Natural killer cell (primary cell): ENCODE data around the gene IFITM10. TPM values are rescaled to one million over a fixed set of nuclear protein-coding genes. Genes with fewer than 3 reads are reported as not detected.

Experiments
- ATAC-seq, 3 donors: fragments of 150-1000 bp in 2 of 3; fragments of 200-7000 bp in 1 of 3; cut with Tn5 transposase; 1 replicate in 1 of 3; 2 replicates in 2 of 3; pipeline ENCODE4 v1.10.0; 2021; ENCODE audit warnings: mild to moderate bottlenecking in 2 of 3, moderate library complexity in 2 of 3
- DNase-seq, 2 donors: peaks; one replicate each; pipeline versions ENCODE4 v3.0.0 to v3.0.0-alpha.2; 2013 to 2021; ENCODE audit warnings: mixed read lengths in 1 of 2
- H3K27ac ChIP-seq: one replicate; pipeline ENCODE4 v1.5.1; 2013; ENCODE audit warnings: mild to moderate bottlenecking, low read length
- H3K27me3 ChIP-seq: one replicate; pipeline ENCODE4 v1.6.1; 2013; ENCODE audit warnings: low read length; ENCODE audit not compliant: control insufficient read depth, insufficient read depth
- H3K36me3 ChIP-seq: one replicate; pipeline ENCODE4 v1.6.1; 2013; ENCODE audit warnings: low read length; ENCODE audit not compliant: control insufficient read depth, insufficient read depth
- H3K4me1 ChIP-seq: one replicate; pipeline ENCODE4 v1.6.1; 2013; ENCODE audit warnings: low read length; ENCODE audit not compliant: control insufficient read depth, insufficient read depth
- H3K4me3 ChIP-seq: one replicate; pipeline ENCODE4 v1.5.1; 2013; ENCODE audit warnings: low read length
- H3K9me3 ChIP-seq: one replicate; pipeline ENCODE4 v1.6.1; 2013; ENCODE audit warnings: low read length; ENCODE audit not compliant: control insufficient read depth, insufficient read depth
- H3K27ac Mint-ChIP-seq, 2 donors: one replicate each; pipeline ENCODE4 v1.8.0; 2022; ENCODE audit warnings: mild to moderate bottlenecking in 2 of 2, mixed read lengths in 2 of 2, moderate library complexity in 1 of 2
- H3K27me3 Mint-ChIP-seq, 2 donors: one replicate each; pipeline ENCODE4 v1.8.0; 2022; ENCODE audit warnings: low read depth in 2 of 2, mixed read lengths in 2 of 2
- H3K36me3 Mint-ChIP-seq: one replicate; pipeline ENCODE4 v1.8.0; 2022; ENCODE audit warnings: mixed read lengths
- H3K4me1 Mint-ChIP-seq, 2 donors: one replicate each; pipeline ENCODE4 v1.8.0; 2022; ENCODE audit warnings: mixed read lengths in 2 of 2
- H3K4me3 Mint-ChIP-seq: one replicate; pipeline ENCODE4 v1.8.0; 2022; ENCODE audit warnings: mild to moderate bottlenecking, moderate library complexity, mixed read lengths
- H3K9me3 Mint-ChIP-seq, 2 donors: one replicate each; pipeline ENCODE4 v1.8.0; 2022; ENCODE audit warnings: mixed read lengths in 2 of 2
- CTCF ChIP-seq: fragments of 200-600 bp; IDR thresholded peaks from one replicate; pipeline ENCODE4 v1.8.0; 2022; ENCODE audit warnings: antibody characterized with exemption
- WGBS: methylation state at CpG from one replicate; pipeline ENCODE4 v1.1.7; 2013; ENCODE audit warnings: missing lambda C conversion rate; ENCODE audit not compliant: insufficient coverage; 5-methylcytosine and 5-hydroxymethylcytosine counted together
- intact Hi-C: fragments of 100-400 bp; cut with micrococcal nuclease; formaldehyde crosslinking; loops from one replicate; pipeline ENCODE4 v1.14.2; 2022
- total RNA-seq, 4 donors: library from RNA; stranded (reverse); fragments of 120-200 nt in 1 of 4; gene quantifications; one replicate each; pipeline versions ENCODE4 v1.2.3 to v1.2.4, GENCODE V29; 2013 to 2022

The IFITM10 gene
- total RNA-seq, 3 donors from 2014 or later (not counting 1 experiment from before 2014, with no cell fraction given) = 5.5 to 8.1 (median 6.5) TPM

GRCh38 chr11:1780700-1781592 is 30.6 kb upstream of the IFITM10 start:
- no peaks in the 10 kb centered on the region for H3K27me3 Mint-ChIP-seq
- 48% methylated on average over 25 of the region's 25 CpGs for WGBS
- H3K36me3 Mint-ChIP-seq = no peaks in the 10 kb centered on the region
- Histone ChIP-seq H3K27me3 (no peaks in the 10 kb centered on the region), H3K4me1 (peaks cover 62% of the 10 kb centered on the region), H3K4me3 (no peak overlapping the region), H3K9me3 (no peaks in the 10 kb centered on the region), H3K27ac (peak overlapping the region; percentile 20), H3K36me3 (no peaks in the 10 kb centered on the region)
- DNase-seq (no peak), ATAC-seq (peak; percentile 56 to 81 (median 66))
- intact Hi-C loops = no loop called here
- peaks cover 34 to 50% of the 10 kb centered on the region in 2 donors for H3K4me1 Mint-ChIP-seq
- H3K4me3 Mint-ChIP-seq = peak overlapping the region; percentile 67
- peak overlapping the region; percentile 51 to 73 for H3K27ac Mint-ChIP-seq
- H3K9me3 Mint-ChIP-seq = no peaks in the 10 kb centered on the region
- TF ChIP-seq CTCF = no peak

- Histone ChIP-seq H3K4me1 (peaks cover 62% of the 10 kb centered on the region), H3K36me3 (no peaks in the 10 kb centered on the region), H3K27ac (no peak overlapping the region), H3K27me3 (no peaks in the 10 kb centered on the region), H3K9me3 (no peaks in the 10 kb centered on the region), H3K4me3 (no peak overlapping the region)
- DNase-seq (no peak), ATAC-seq (peak in 1 of 3 donors; percentile 20)
- TF ChIP-seq CTCF = no peak
- H3K9me3 Mint-ChIP-seq = no peaks in the 10 kb centered on the region
- H3K27ac Mint-ChIP-seq = peak overlapping the region; percentile 51 to 73
- H3K4me3 Mint-ChIP-seq = peak overlapping the region; percentile 67
- peaks cover 34 to 50% of the 10 kb centered on the region in 2 donors for H3K4me1 Mint-ChIP-seq
- no peaks in the 10 kb centered on the region for H3K27me3 Mint-ChIP-seq
- intact Hi-C loops = loop anchor here (10.0 kb wide), 1 partner anchor 45 kb away; no protein-coding TSS in a partner anchor
- H3K36me3 Mint-ChIP-seq = no peaks in the 10 kb centered on the region
- 81% methylated on average over 34 of the region's 34 CpGs for WGBS
Measured at GRCh38 chr11:1779806-1780699, 29.7 kb upstream of the IFITM10 start.

- no peaks in the 10 kb centered on the region for H3K36me3 Mint-ChIP-seq
- WGBS = 90% methylated on average over 17 of the region's 17 CpGs
- H3K27ac Mint-ChIP-seq = peak overlapping the region in 1 of 2 donors; percentile 36
Measured at GRCh38 chr11:1779034-1779805, 28.8 kb upstream of the IFITM10 start.

More at GRCh38 chr11:1779034-1779805, 28.8 kb upstream of the IFITM10 start:
- no peak for TF ChIP-seq CTCF
- Histone ChIP-seq H3K27ac (no peak overlapping the region), H3K4me1 (peaks cover 62% of the 10 kb centered on the region), H3K4me3 (no peak overlapping the region), H3K36me3 (no peaks in the 10 kb centered on the region), H3K9me3 (no peaks in the 10 kb centered on the region), H3K27me3 (no peaks in the 10 kb centered on the region)
- DNase-seq = no peak
- intact Hi-C loops = loop anchor here (10.0 kb wide), 1 partner anchor 46 kb away; no protein-coding TSS in a partner anchor
- Mint-ChIP-seq H3K4me1 (peaks cover 34 to 45% of the 10 kb centered on the region in 2 donors), H3K4me3 (no peak overlapping the region), H3K27me3 (no peaks in the 10 kb centered on the region), H3K9me3 (no peaks in the 10 kb centered on the region)
- ATAC-seq = no peak
